ENCODE data around the gene TMEM114. TPM values are rescaled to one million over a fixed set of nuclear protein-coding genes. Genes with fewer than 3 reads are reported as not detected.

TMEM114 gene
- polyA plus RNA-seq, 2 of the 4 experiments (the other 2 are of a cell fraction), result not detected

GRCh38 chr16:8626946-8627345, 36.6 kb upstream of the TMEM114 start:
- ATAC-seq (no peak), DNase-seq (ENCODE audit: low read depth in 1 of 2, low spot score in 1 of 2) (no peak), FAIRE-seq (no peak)
- no peak overlapping the region for H3K27ac ChIP-seq
- ChIA-PET POLR2A (no interaction called here), CTCF (interaction anchor here (0.6 to 1.6 kb wide), 7 partner anchors 9 to 632 kb away, joined by 3 to 6 read pairs (median 4); no protein-coding TSS in a partner anchor)
- H3K4me1 ChIP-seq, result peaks cover 15% of the 10 kb centered on the region
- WGBS (ENCODE audit: missing lambda C conversion rate), result 99% methylated on average over 8 of the region's 8 CpGs
- no peak overlapping the region for H3K4me2 ChIP-seq
- H3K9me3 ChIP-seq, result no peaks in the 10 kb centered on the region
- H3K4me3 ChIP-seq, result no peak overlapping the region
- TF ChIP-seq HOXA7 (CRISPR knock-in tag; IDR thresholded peaks at IDR 0.05) (no peak), MAZ (IDR thresholded peaks at IDR 0.05; ENCODE audit: borderline replicate concordance, low read depth, low read length) (no peak), NR3C1 (IDR thresholded peaks at IDR 0.05) (no peak)

GRCh38 chr16:8625491-8626087, 35.3 kb upstream of the TMEM114 start:
- DNase-seq (ENCODE audit: low read depth in 1 of 2, low spot score in 1 of 2) (no peak), FAIRE-seq (no peak), ATAC-seq (no peak)
- Histone ChIP-seq H3K4me2 (no peak overlapping the region), H3K4me3 (no peak overlapping the region), H3K9me3 (no peaks in the 10 kb centered on the region), H3K4me1 (peaks cover 15% of the 10 kb centered on the region), H3K27ac (no peak overlapping the region)
- WGBS (ENCODE audit: missing lambda C conversion rate), result 93% methylated on average over 10 of the region's 10 CpGs
- ChIA-PET CTCF (interaction anchor here (1.2 to 1.9 kb wide), 7 partner anchors 10 to 35 kb away, joined by 3 to 6 read pairs (median 4); no protein-coding TSS in a partner anchor), POLR2A (no interaction called here)
- TF ChIP-seq RNF2 (IDR thresholded peaks at IDR 0.05; ENCODE audit: borderline replicate concordance, low read depth) (no peak), ZSCAN20 (CRISPR knock-in tag; IDR thresholded peaks at IDR 0.05) (no peak), TP53 (CRISPR knock-in tag; IDR thresholded peaks at IDR 0.05) (no peak), CBX8 (IDR thresholded peaks at IDR 0.05) (no peak), FOXS1 (CRISPR knock-in tag; IDR thresholded peaks at IDR 0.05) (no peak), USF2 (IDR thresholded peaks at IDR 0.05) (no peak), CHD4 (IDR thresholded peaks at IDR 0.05; ENCODE audit: borderline replicate concordance) (no peak), HOXA7 (CRISPR knock-in tag; IDR thresholded peaks at IDR 0.05) (no peak), KDM5A (IDR thresholded peaks at IDR 0.05) (no peak), RCOR1 (IDR thresholded peaks at IDR 0.05; ENCODE audit: low read depth, low read length) (no peak), HOXB5 (CRISPR knock-in tag; IDR thresholded peaks at IDR 0.05) (no peak), ZC3H11A (IDR thresholded peaks at IDR 0.05) (no peak)

- FAIRE-seq, result no peak
- no peak overlapping the region for H3K4me3 ChIP-seq
- H3K4me1 ChIP-seq, result peaks cover 15% of the 10 kb centered on the region
- no peak overlapping the region for H3K27ac ChIP-seq
- H3K4me2 ChIP-seq, result peak overlapping the region; percentile 100
- ATAC-seq, result no peak
- DNase-seq (ENCODE audit: low read depth in 1 of 2, low spot score in 1 of 2), result no peak
- no peaks in the 10 kb centered on the region for H3K9me3 ChIP-seq
- POLR2A ChIA-PET, result no interaction called here
- TF ChIP-seq HES2 (IDR thresholded peaks at IDR 0.05) (no peak), ZFP36 (IDR thresholded peaks at IDR 0.05; ENCODE audit: borderline replicate concordance, partially characterized antibody) (no peak)
- CTCF ChIA-PET, result interaction anchor here (0.8 to 1.7 kb wide), 4 partner anchors 37 to 168 kb away, joined by 3 to 7 read pairs (median 4); no protein-coding TSS in a partner anchor
Observed at GRCh38 chr16:8623634-8624033, 33.3 kb upstream of the TMEM114 start.

- peaks cover 15% of the 10 kb centered on the region for H3K4me1 ChIP-seq
- no peaks in the 10 kb centered on the region for H3K9me3 ChIP-seq
- FAIRE-seq, result no peak
- ChIA-PET CTCF (interaction anchor here (1.7 kb wide), 1 partner anchor 13 kb away, joined by 6 read pairs; no protein-coding TSS in a partner anchor), POLR2A (interaction anchor here (0.7 to 2.1 kb wide), 2 partner anchors 13 to 233 kb away, joined by 3 to 6 read pairs; no protein-coding TSS in a partner anchor)
- DNase-seq (ENCODE audit: low read depth in 1 of 2, low spot score in 1 of 2), result no peak
- WGBS (ENCODE audit: missing lambda C conversion rate), result 2% methylated on average over 4 of the region's 4 CpGs
- H3K27ac ChIP-seq, result peak overlapping the region; percentile 94 to 98
- peak overlapping the region; percentile 100 for H3K4me3 ChIP-seq
- H3K4me2 ChIP-seq, result peak overlapping the region; percentile 100
- TF ChIP-seq EHF (CRISPR knock-in tag; IDR thresholded peaks at IDR 0.05) (no peak), CHD2 (IDR thresholded peaks at IDR 0.05; ENCODE audit: low read length, partially characterized antibody) (no peak), MAFK (IDR thresholded peaks at IDR 0.05; ENCODE audit: partially characterized antibody) (no peak), JUN (IDR thresholded peaks at IDR 0.05) (no peak)
- peak; percentile 22 to 60; a peak in 4 of 6 replicates for ATAC-seq
Observed at GRCh38 chr16:8622315-8622656, 32.0 kb upstream of the TMEM114 start.

Data from A549 (cell line).